HEK293 (cell line): ENCODE data around the gene DCDC2.

Experiments used
- CTCF ChIA-PET: fragments of 350-600 bp; formaldehyde crosslinking; extraction: SDS; loops from one replicate; lab custom pipeline; 2021; ENCODE audit warnings: antibody characterized with exemption; lab: Yijun Ruan, JAX
- POLR2A ChIA-PET: fragments of 300-600 bp; formaldehyde crosslinking; extraction: SDS; loops from one replicate; lab custom pipeline; 2020; ENCODE audit warnings: antibody characterized with exemption, inconsistent platforms; lab: Yijun Ruan, JAX
- H3K27ac ChIP-seq: fragments of 200-500 bp; sonication (Bioruptor generic); 2 replicates; pipeline ENCODE4 v1.5.1; 2014; ENCODE audit warnings: low read depth, low read length, control low read depth, inconsistent platforms; ENCODE audit errors: extremely low read depth
- H3K36me3 ChIP-seq, 2 experiments: fragments of 200-500 bp in 1 of 2; sonication (Bioruptor generic) in 1 of 2; 1 replicate in 1 of 2; 2 replicates in 1 of 2; pipeline ENCODE4 v1.5.1; 2014 to 2017; ENCODE audit warnings: inconsistent platforms in 2 of 2, low read length in 2 of 2; ENCODE audit not compliant: control insufficient read depth in 2 of 2, insufficient read depth in 1 of 2
- H3K4me1 ChIP-seq: fragments of 200-500 bp; sonication (Bioruptor generic); 2 replicates; pipeline ENCODE4 v1.5.1; 2014; ENCODE audit warnings: mild to moderate bottlenecking, low read length, inconsistent platforms; ENCODE audit not compliant: control insufficient read depth, insufficient read depth
- H3K4me3 ChIP-seq: 2 replicates; pipeline ENCODE4 v1.5.1; 2011; ENCODE audit warnings: low read depth, mild to moderate bottlenecking, control low read depth, low read length, moderate library complexity
- H3K9me3 ChIP-seq: fragments of 200-500 bp; sonication (Bioruptor generic); 2 replicates; pipeline ENCODE4 v1.5.1; 2014; ENCODE audit warnings: low read depth, low read length, inconsistent platforms; ENCODE audit not compliant: control insufficient read depth, insufficient read depth
- ATF2 ChIP-seq: fragments of 450-650 bp; formaldehyde crosslinking; IDR thresholded peaks from 2 replicates; pipeline ENCODE4 v1.5.1; 2016; ENCODE audit warnings: missing biosample characterization, missing genetic modification characterization, low read depth
- BCL11B ChIP-seq: fragments of 450-650 bp; formaldehyde crosslinking; IDR thresholded peaks from 2 replicates; pipeline ENCODE4 v1.5.1; 2016; ENCODE audit warnings: low read depth, missing biosample characterization, missing genetic modification characterization
- ZBTB17 ChIP-seq: fragments of 450-650 bp; formaldehyde crosslinking; IDR thresholded peaks from 2 replicates; pipeline ENCODE4 v1.5.1; 2016; ENCODE audit warnings: missing biosample characterization, missing genetic modification characterization
- ZBTB21 ChIP-seq: fragments of 450-650 bp; formaldehyde crosslinking; IDR thresholded peaks from 2 replicates; pipeline ENCODE4 v1.5.1; 2017; ENCODE audit warnings: missing biosample characterization, missing genetic modification characterization
- ZBTB44 ChIP-seq: fragments of 450-650 bp; IDR thresholded peaks from 2 replicates; pipeline ENCODE4 v1.5.1; 2018; ENCODE audit warnings: missing biosample characterization, mild to moderate bottlenecking, missing genetic modification characterization
- ZIC2 ChIP-seq: fragments of 450-650 bp; formaldehyde crosslinking; IDR thresholded peaks from 2 replicates; pipeline ENCODE4 v1.5.1; 2016; ENCODE audit warnings: missing biosample characterization, missing genetic modification characterization
- ZNF140 ChIP-seq: fragments of 450-650 bp; formaldehyde crosslinking; IDR thresholded peaks from 2 replicates; pipeline ENCODE4 v1.5.1; 2016; ENCODE audit warnings: missing biosample characterization, missing genetic modification characterization
- ZNF184 ChIP-seq: fragments of 450-650 bp; IDR thresholded peaks from 2 replicates; pipeline ENCODE4 v1.5.1; 2018; ENCODE audit warnings: missing biosample characterization, mild to moderate bottlenecking, missing genetic modification characterization
- ZNF24 ChIP-seq: fragments of 450-650 bp; formaldehyde crosslinking; IDR thresholded peaks from 2 replicates; pipeline ENCODE4 v1.5.1; 2016; ENCODE audit warnings: missing biosample characterization, missing genetic modification characterization
- ZNF266 ChIP-seq: fragments of 450-650 bp; formaldehyde crosslinking; IDR thresholded peaks from 2 replicates; pipeline ENCODE4 v1.5.1; 2016; ENCODE audit warnings: missing biosample characterization, missing genetic modification characterization, low read depth
- ZNF473 ChIP-seq: fragments of 450-650 bp; formaldehyde crosslinking; IDR thresholded peaks from 2 replicates; pipeline ENCODE4 v1.5.1; 2017; ENCODE audit warnings: missing biosample characterization, missing genetic modification characterization
- ZNF501 ChIP-seq: fragments of 450-650 bp; formaldehyde crosslinking; IDR thresholded peaks from 2 replicates; pipeline ENCODE4 v1.5.1; 2016; ENCODE audit warnings: missing biosample characterization, missing genetic modification characterization
- ZNF654 ChIP-seq: fragments of 450-650 bp; formaldehyde crosslinking; IDR thresholded peaks from 2 replicates; pipeline ENCODE4 v1.5.1; 2016; ENCODE audit warnings: low read depth, missing biosample characterization, missing genetic modification characterization
- ZNF660 ChIP-seq: fragments of 450-650 bp; IDR thresholded peaks from 2 replicates; pipeline ENCODE4 v1.5.1; 2018; ENCODE audit warnings: missing biosample characterization, mild to moderate bottlenecking, missing genetic modification characterization
- ZNF664 ChIP-seq: fragments of 450-650 bp; formaldehyde crosslinking; IDR thresholded peaks from 2 replicates; pipeline ENCODE4 v1.5.1; 2016; ENCODE audit warnings: missing biosample characterization, missing genetic modification characterization
- ZNF692 ChIP-seq: fragments of 450-650 bp; formaldehyde crosslinking; IDR thresholded peaks from 2 replicates; pipeline ENCODE4 v1.5.1; 2016; ENCODE audit warnings: missing biosample characterization, missing genetic modification characterization
- ZNF76 ChIP-seq: fragments of 450-650 bp; formaldehyde crosslinking; IDR thresholded peaks from 2 replicates; pipeline ENCODE4; 2016; ENCODE audit warnings: low read depth, missing biosample characterization, missing genetic modification characterization, borderline replicate concordance

DCDC2 gene

GRCh38 chr6:24391208-24391607 lies 33.3 kb upstream of the DCDC2 start:
- Histone ChIP-seq H3K4me1 (no peaks in the 10 kb centered on the region), H3K27ac (no peak overlapping the region), H3K36me3 (no peaks in the 10 kb centered on the region), H3K9me3 (no peaks in the 10 kb centered on the region), H3K4me3 (no peak overlapping the region)
- POLR2A ChIA-PET = no interaction called here
- CTCF ChIA-PET = interaction anchor here (0.7 to 3.7 kb wide), 4 partner anchors 31 to 109 kb away, joined by 3 to 33 read pairs (median 6); no protein-coding TSS in a partner anchor
- TF ChIP-seq ZNF664 (tag by site-specific recombination) (no peak), ZNF266 (tag by site-specific recombination) (no peak), ZNF76 (tag by site-specific recombination) (no peak), ATF2 (tag by site-specific recombination) (no peak), ZNF140 (tag by site-specific recombination) (no peak)
- TF ChIP-seq, all 188 proteins: peak for 0

- CTCF ChIA-PET = interaction anchor here (0.7 to 5.8 kb wide), 10 partner anchors 12 to 324 kb away, joined by 3 to 142 read pairs (median 8); partner anchors contain the start of gene MRS2
- no peak for TF ChIP-seq ZNF501 (tag by site-specific recombination)
- no peak for TF ChIP-seq ZBTB44 (tag by site-specific recombination)
- no peak for TF ChIP-seq ZBTB21
- TF ChIP-seq ZNF266 (tag by site-specific recombination) = no peak
- no peak for TF ChIP-seq ZNF473 (tag by site-specific recombination)
- TF ChIP-seq ZNF24 (tag by site-specific recombination) = no peak
- TF ChIP-seq ZBTB17 (tag by site-specific recombination) = no peak
- TF ChIP-seq, all 188 proteins: peak for 0
- POLR2A ChIA-PET = interaction anchor here (0.7 to 2.3 kb wide), 2 partner anchors 7 to 28 kb away, joined by 4 to 8 read pairs; no protein-coding TSS in a partner anchor
- no peaks in the 10 kb centered on the region for H3K4me1 ChIP-seq
- H3K27ac ChIP-seq = no peak overlapping the region
- H3K36me3 ChIP-seq = no peaks in the 10 kb centered on the region
- H3K9me3 ChIP-seq = no peaks in the 10 kb centered on the region
- no peak overlapping the region for H3K4me3 ChIP-seq
These were observed 30.0 kb upstream of the DCDC2 start for GRCh38 chr6:24387818-24388217.

- POLR2A ChIA-PET = no interaction called here
- TF ChIP-seq ZNF692 (no peak), ZNF140 (tag by site-specific recombination) (no peak), ZNF184 (tag by site-specific recombination) (no peak), BCL11B (tag by site-specific recombination) (no peak), ZIC2 (no peak), ZNF660 (tag by site-specific recombination) (no peak), ZNF654 (0 out of 2 replicates have a peak, but pooled peaks have one; percentile 25)
- no peaks in the 10 kb centered on the region; the same call in 1 of the 2 replicates for H3K4me1 ChIP-seq
- no peaks in the 10 kb centered on the region for H3K36me3 ChIP-seq
- no peak overlapping the region for H3K27ac ChIP-seq
- H3K9me3 ChIP-seq = no peaks in the 10 kb centered on the region
- CTCF ChIA-PET = interaction anchor here (0.6 to 5.8 kb wide), 7 partner anchors 8 to 322 kb away, joined by 3 to 142 read pairs (median 3); no protein-coding TSS in a partner anchor
- H3K4me3 ChIP-seq = no peak overlapping the region
These were observed 27.8 kb upstream of the DCDC2 start for GRCh38 chr6:24385536-24386269.
